A673 (cell line): ENCODE results near the gene ORAI3.

Source experiments
- CTCF ChIP-seq: fragments of 300-800, 200-600 bp; sonication (generic); conservative IDR thresholded peaks from 2 replicates; pipeline ENCODE4 v1.5.1; 2017; ENCODE audit warnings: low read depth, mild to moderate bottlenecking, antibody characterized with exemption, low read length, moderate library complexity, mixed read lengths
- EZH2 ChIP-seq: fragments of 200-600 bp; sonication (generic); IDR thresholded peaks from 2 replicates; pipeline ENCODE4 v1.6.1; 2017; ENCODE audit warnings: borderline replicate concordance, low read depth, mild to moderate bottlenecking, mixed read lengths, antibody characterized with exemption, low read length; ENCODE audit not compliant: poor library complexity, severe bottlenecking

- TF ChIP-seq EZH2 (no peak), CTCF (no peak)
Measured at GRCh38 chr16:30950516-30951065, 1.7 kb downstream of the ORAI3 start.
